Astrocyte of the spinal cord (primary cell): Measurements from ENCODE around the gene CNOT1.

Experiments
- DNase-seq: peaks from one replicate; pipeline ENCODE4 v3.0.0; 2011; ENCODE audit warnings: low read depth, low spot score
- H3K4me3 ChIP-seq: 2 replicates; pipeline ENCODE4 v1.5.1; 2011; ENCODE audit warnings: low read depth, mild to moderate bottlenecking, low read length, moderate library complexity
- in situ Hi-C: cut with HindIII; loops from 2 replicates; pipeline ENCODE4 v1.10.0; 2017; ENCODE audit warnings: low sequenced_read_pairs
- TF ChIP-seq, protein P1 (sequence below): IDR thresholded peaks from 2 replicates; pipeline ENCODE4 v1.5.1; 2012; ENCODE audit warnings: low read depth, mild to moderate bottlenecking, low read length, inconsistent platforms

The CNOT1 gene

DNA sequence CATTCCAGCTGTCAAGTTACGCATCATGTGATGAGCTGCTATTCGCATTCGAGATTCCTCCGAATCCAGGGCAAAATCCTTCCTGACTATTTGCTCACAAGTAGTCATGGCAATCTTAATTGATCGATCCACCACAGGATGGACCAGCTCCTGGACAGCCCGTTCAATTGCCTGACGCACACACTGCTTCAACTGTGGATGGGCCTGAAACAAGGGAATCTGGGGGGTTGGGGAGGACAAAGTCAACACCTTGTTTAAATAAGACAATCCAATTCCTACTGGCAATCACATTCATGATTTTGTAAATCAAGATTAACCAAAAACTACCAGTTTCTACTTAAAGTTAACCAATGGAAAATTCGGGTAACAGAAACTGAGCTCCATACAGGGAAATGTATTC, 85.9 kb downstream of the CNOT1 start:
- TF ChIP-seq, protein P1, sequence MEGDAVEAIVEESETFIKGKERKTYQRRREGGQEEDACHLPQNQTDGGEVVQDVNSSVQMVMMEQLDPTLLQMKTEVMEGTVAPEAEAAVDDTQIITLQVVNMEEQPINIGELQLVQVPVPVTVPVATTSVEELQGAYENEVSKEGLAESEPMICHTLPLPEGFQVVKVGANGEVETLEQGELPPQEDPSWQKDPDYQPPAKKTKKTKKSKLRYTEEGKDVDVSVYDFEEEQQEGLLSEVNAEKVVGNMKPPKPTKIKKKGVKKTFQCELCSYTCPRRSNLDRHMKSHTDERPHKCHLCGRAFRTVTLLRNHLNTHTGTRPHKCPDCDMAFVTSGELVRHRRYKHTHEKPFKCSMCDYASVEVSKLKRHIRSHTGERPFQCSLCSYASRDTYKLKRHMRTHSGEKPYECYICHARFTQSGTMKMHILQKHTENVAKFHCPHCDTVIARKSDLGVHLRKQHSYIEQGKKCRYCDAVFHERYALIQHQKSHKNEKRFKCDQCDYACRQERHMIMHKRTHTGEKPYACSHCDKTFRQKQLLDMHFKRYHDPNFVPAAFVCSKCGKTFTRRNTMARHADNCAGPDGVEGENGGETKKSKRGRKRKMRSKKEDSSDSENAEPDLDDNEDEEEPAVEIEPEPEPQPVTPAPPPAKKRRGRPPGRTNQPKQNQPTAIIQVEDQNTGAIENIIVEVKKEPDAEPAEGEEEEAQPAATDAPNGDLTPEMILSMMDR: no peak
- in situ Hi-C loops: no loop called here
- no peak overlapping the region for H3K4me3 ChIP-seq
- no peak for DNase-seq

DNA sequence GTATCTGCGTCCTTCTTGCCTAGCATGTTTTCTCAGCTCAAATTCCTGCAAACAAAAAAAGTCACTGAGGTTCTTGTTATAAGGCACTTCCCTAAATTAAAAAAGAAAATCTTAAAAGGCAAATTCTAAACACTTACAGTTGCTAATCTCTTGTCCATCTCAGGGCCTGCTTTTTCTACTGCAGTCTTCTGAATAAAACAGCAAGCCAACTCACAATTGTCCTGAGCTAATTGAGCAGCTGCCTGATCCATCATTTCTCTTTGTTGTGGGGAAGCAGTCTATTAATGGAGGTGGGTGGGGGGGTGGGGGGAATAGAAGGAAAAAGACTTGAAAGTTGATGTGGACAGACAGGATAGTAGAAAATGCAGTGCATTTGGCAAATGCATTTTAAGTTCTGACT, 87.3 kb downstream of the CNOT1 start:
- no peak for DNase-seq
- in situ Hi-C loops: no loop called here
- TF ChIP-seq, protein P1: no peak

DNA sequence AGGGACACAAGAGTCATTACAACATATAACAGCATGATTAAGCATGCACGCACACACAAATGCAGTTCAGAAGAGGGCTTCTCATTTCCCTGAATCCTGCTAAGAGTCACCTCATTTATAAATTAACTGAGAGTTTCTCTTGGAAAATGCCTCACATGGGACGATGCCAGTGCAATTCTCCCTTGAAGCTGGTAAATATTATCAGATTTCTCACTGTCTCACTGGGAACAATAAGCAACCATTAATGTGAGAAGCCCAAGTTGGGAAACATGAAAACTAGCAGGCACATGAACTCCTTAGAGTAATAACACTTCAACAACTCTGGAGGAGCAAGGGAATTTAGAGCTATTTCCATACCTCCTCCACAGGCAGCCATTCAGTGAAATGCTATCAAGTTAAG, 87.9 kb downstream of the CNOT1 start:
- in situ Hi-C loops: no loop called here
- no peak overlapping the region for H3K4me3 ChIP-seq
- no peak for DNase-seq
- TF ChIP-seq, protein P1: no peak

More for the DNA sequence above, 87.3 kb downstream of the CNOT1 start:
- H3K4me3 ChIP-seq: no peak overlapping the region

DNA sequence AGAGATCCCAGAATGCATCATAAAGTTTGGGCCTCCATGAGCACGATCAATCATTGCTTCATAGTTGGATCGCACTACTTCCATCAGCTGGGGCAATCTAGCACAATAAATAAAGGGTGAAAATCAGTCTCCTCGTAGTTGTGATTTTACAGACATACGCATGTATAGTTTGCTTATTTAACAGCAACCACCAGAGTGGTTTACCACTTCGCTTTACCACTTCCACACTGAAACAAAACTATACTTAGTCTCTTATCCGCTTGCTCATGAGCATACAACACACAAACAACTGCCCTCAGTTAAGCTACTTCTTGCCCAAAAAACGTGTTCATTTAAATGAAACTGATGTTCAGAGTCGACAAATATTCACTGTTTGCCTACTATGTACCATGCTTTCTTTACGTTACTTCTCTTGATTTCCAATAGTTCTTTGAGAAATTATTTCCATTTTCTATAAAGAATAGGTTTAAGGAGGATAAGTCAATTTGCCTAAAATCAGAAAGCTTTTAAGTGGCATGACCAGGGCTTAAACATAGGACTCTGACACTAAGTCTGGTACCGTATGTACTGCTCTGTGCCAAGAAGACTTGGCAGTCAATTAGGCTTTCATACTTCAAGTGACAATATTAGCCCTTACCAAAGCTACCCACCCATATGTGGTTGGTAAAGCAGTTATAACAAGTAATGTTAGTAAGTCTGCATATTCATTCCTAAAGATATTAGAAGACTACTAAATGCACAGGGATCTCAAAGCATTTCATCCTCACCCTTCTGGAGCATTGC, 92.3 kb downstream of the CNOT1 start:
- TF ChIP-seq, protein P1: no peak
- no peak for DNase-seq
- in situ Hi-C loops: no loop called here

DNA sequence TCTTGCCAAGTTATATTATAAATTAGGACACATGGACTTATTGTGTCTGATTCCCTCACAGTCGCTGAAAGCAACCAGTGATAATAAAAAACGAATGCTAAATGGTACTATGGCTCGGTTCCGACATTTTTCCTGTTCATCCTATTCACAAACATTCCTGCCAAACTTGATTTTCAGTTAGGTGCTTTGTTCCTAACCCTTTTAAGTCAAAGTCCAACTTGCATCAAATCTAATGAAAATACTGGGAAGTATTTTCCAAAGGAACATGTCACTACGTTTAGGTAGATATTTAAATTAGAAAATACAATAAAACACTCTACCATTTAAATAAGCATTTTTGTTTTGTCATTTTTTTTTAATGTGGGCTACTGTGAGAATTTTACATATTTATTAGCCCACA, 93.3 kb downstream of the CNOT1 start:
- in situ Hi-C loops: no loop called here
- no peak for DNase-seq
- TF ChIP-seq, protein P1: no peak
- H3K4me3 ChIP-seq: no peak overlapping the region

More for the DNA sequence above, 92.3 kb downstream of the CNOT1 start:
- no peak overlapping the region for H3K4me3 ChIP-seq

DNA sequence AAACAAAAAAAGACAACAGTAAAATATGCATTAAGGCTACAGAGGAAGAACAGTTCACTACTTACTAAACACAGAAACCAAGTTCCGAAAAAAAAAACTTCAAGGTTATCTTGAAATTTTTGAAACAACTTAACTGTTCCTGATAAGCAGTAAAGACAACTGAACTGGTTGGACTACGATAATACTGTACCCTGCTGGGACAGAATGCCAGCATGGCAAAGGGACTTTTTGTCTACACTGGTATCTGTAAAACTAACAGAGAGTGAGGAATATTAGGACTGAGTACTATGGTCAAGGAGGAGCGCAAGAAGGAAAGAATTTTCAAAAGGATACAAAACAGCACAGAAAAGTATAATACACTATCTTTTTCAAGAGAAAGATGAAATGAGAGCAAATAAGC, 94.5 kb downstream of the CNOT1 start:
- TF ChIP-seq, protein P1: no peak
- no peak overlapping the region for H3K4me3 ChIP-seq
- no peak for DNase-seq
- in situ Hi-C loops: no loop called here
